IMR-90 (cell line): ENCODE data around the gene RSBN1L. TPM values are rescaled to one million over a fixed set of nuclear protein-coding genes. Genes with fewer than 3 reads are reported as not detected.
"Not testable (repeated sequence)": the region's sequence is repeated elsewhere in the genome, so short reads cannot be mapped to it uniquely, and the experiment has no call there.

ENCODE experiments used
- ATAC-seq: fragments of 200-7000 bp; cut with Tn5 transposase; 2 replicates; pipeline ENCODE4 v1.9.1; 2020; ENCODE audit warnings: low read depth, mild to moderate bottlenecking, moderate library complexity
- BruUV-seq: library from RNA; stranded (reverse); fragments of 400-500 nt; replicated peaks from 2 replicates; lab custom pipeline; 2021; lab: Mats Ljungman, UMichigan
- CTCF ChIA-PET: fragments of 300-600 bp; formaldehyde crosslinking; extraction: SDS; loops from one replicate; lab custom pipeline; 2021; ENCODE audit warnings: antibody characterized with exemption; lab: Yijun Ruan, JAX
- POLR2A ChIA-PET: fragments of 300-600 bp; sonication (Branson Sonifier 250); formaldehyde crosslinking; loops from one replicate; lab custom pipeline; 2022; ENCODE audit warnings: antibody characterized with exemption; ENCODE audit not compliant: unreplicated experiment; lab: Charles Lee
- DNase-seq: peaks from one replicate; pipeline ENCODE4 v3.0.0; 2013
- H2AFZ ChIP-seq: replicated peaks from 2 replicates; pipeline ENCODE3; 2013; ENCODE audit warnings: low read length, mild to moderate bottlenecking; ENCODE audit not compliant: poor library complexity
- H2AK5ac ChIP-seq: 2 replicates; pipeline ENCODE4 v1.6.1; 2013; ENCODE audit warnings: low read depth, low read length, inconsistent platforms
- H2AK9ac ChIP-seq: replicated peaks from 2 replicates; pipeline ENCODE3; 2013; ENCODE audit warnings: mild to moderate bottlenecking, low read depth, low read length, moderate library complexity; ENCODE audit not compliant: poor library complexity
- H2BK120ac ChIP-seq: 2 replicates; pipeline ENCODE4 v1.6.1; 2013; ENCODE audit warnings: low read depth, low read length, inconsistent platforms
- H2BK15ac ChIP-seq: 3 replicates; pipeline ENCODE4 v1.6.1; 2013; ENCODE audit warnings: low read depth, low read length, inconsistent platforms
- H2BK20ac ChIP-seq: 2 replicates; pipeline ENCODE4 v1.6.1; 2013; ENCODE audit warnings: low read depth, mild to moderate bottlenecking, inconsistent platforms, low read length, moderate library complexity
- H2BK5ac ChIP-seq: 2 replicates; pipeline ENCODE4 v1.6.1; 2013; ENCODE audit warnings: mild to moderate bottlenecking, low read depth, low read length, inconsistent platforms; ENCODE audit not compliant: poor library complexity, severe bottlenecking
- H3K14ac ChIP-seq: replicated peaks from 2 replicates; pipeline ENCODE4 v1.6.1; 2013; ENCODE audit warnings: low read depth, low read length, inconsistent platforms
- H3K18ac ChIP-seq: 2 replicates; pipeline ENCODE4 v1.6.1; 2013; ENCODE audit warnings: low read depth, low read length, control low read depth
- H3K23ac ChIP-seq: 2 replicates; pipeline ENCODE4 v1.6.1; 2013; ENCODE audit warnings: low read depth, low read length, inconsistent platforms
- H3K27ac ChIP-seq: 2 replicates; pipeline ENCODE4 v1.5.1; 2013; ENCODE audit warnings: mild to moderate bottlenecking, control low read depth, low read length; ENCODE audit not compliant: insufficient read depth
- H3K27me3 ChIP-seq: 2 replicates; pipeline ENCODE4 v1.6.1; 2013; ENCODE audit warnings: low read length; ENCODE audit not compliant: control insufficient read depth, insufficient read depth
- H3K36me3 ChIP-seq: 2 replicates; pipeline ENCODE4 v1.6.1; 2013; ENCODE audit warnings: low read length, mixed read lengths; ENCODE audit not compliant: control insufficient read depth, insufficient read depth
- H3K4ac ChIP-seq: 2 replicates; pipeline ENCODE4 v1.6.1; 2013; ENCODE audit warnings: low read depth, low read length, inconsistent platforms
- H3K4me1 ChIP-seq: 2 replicates; pipeline ENCODE4 v1.6.1; 2013; ENCODE audit warnings: low read length, mixed read lengths; ENCODE audit not compliant: control insufficient read depth, insufficient read depth
- H3K4me2 ChIP-seq: 2 replicates; pipeline ENCODE4 v1.6.1; 2013; ENCODE audit warnings: low read depth, mild to moderate bottlenecking, control low read depth, low read length, moderate library complexity
- H3K4me3 ChIP-seq: 2 replicates; pipeline ENCODE4 v1.5.1; 2013; ENCODE audit warnings: low read depth, mild to moderate bottlenecking, control low read depth, low read length, moderate library complexity; ENCODE audit not compliant: insufficient read depth
- H3K56ac ChIP-seq: 2 replicates; pipeline ENCODE4 v1.6.1; 2013; ENCODE audit warnings: low read length, inconsistent platforms; ENCODE audit not compliant: insufficient read depth; ENCODE audit errors: extremely low read depth
- H3K79me1 ChIP-seq, 2 experiments: 2 replicates each; pipeline ENCODE4 v1.6.1; 2013; ENCODE audit warnings: low read length in 2 of 2, inconsistent platforms in 1 of 2, low read depth in 1 of 2
- H3K9ac ChIP-seq: 2 replicates; pipeline ENCODE4 v1.6.1; 2013; ENCODE audit warnings: low read depth, low read length, control low read depth
- H3K9me1 ChIP-seq: 2 replicates; pipeline ENCODE4 v1.6.1; 2013; ENCODE audit warnings: low read length, inconsistent platforms; ENCODE audit not compliant: insufficient read depth
- H3K9me3 ChIP-seq: 2 replicates; pipeline ENCODE4 v1.6.1; 2013; ENCODE audit warnings: low read length; ENCODE audit not compliant: control insufficient read depth, insufficient read depth
- H4K20me1 ChIP-seq: 2 replicates; pipeline ENCODE4 v1.6.1; 2013; ENCODE audit warnings: low read length, inconsistent platforms; ENCODE audit not compliant: insufficient read depth
- H4K5ac ChIP-seq: 2 replicates; pipeline ENCODE4 v1.6.1; 2013; ENCODE audit warnings: mild to moderate bottlenecking, low read depth, low read length, control low read depth
- H4K8ac ChIP-seq, 2 experiments: 2 replicates each; pipeline ENCODE4 v1.6.1; 2013; ENCODE audit warnings: low read depth in 2 of 2, low read length in 2 of 2, control low read depth in 1 of 2, inconsistent platforms in 1 of 2
- H4K91ac ChIP-seq: 2 replicates; pipeline ENCODE4 v1.6.1; 2013; ENCODE audit warnings: low read depth, low read length, inconsistent platforms; ENCODE audit not compliant: insufficient read depth
- CEBPB ChIP-seq: IDR thresholded peaks from 2 replicates; pipeline ENCODE4 v1.6.1; 2012; ENCODE audit warnings: low read depth, low read length, improper control_type of control experiment
- POLR2A ChIP-seq: IDR thresholded peaks from 2 replicates; pipeline ENCODE4 v1.6.1; 2012; ENCODE audit warnings: mild to moderate bottlenecking, low read depth, low read length
- RAD21 ChIP-seq: IDR thresholded peaks from 2 replicates; pipeline ENCODE4 v1.6.1; 2012; ENCODE audit warnings: low read length, improper control_type of control experiment
- RCOR1 ChIP-seq: IDR thresholded peaks from 2 replicates; pipeline ENCODE4 v1.6.1; 2012; ENCODE audit warnings: mild to moderate bottlenecking, low read length, improper control_type of control experiment; ENCODE audit not compliant: insufficient replicate concordance
- WGBS, 2 experiments: methylation state at CpG; one replicate each; pipeline versions ENCODE4 v1.1.5 to v1.1.7; 2013; ENCODE audit warnings: missing lambda C conversion rate in 2 of 2; ENCODE audit not compliant: insufficient read length in 1 of 2; ENCODE audit errors: extremely low coverage in 2 of 2; 5-methylcytosine and 5-hydroxymethylcytosine counted together
- dilution Hi-C: fragments of 300-500 bp; cut with HindIII; formaldehyde crosslinking; loops from one replicate; pipeline ENCODE4 v1.14.3; 2018; ENCODE audit warnings: low sequenced_read_pairs; ENCODE audit not compliant: unreplicated experiment
- in situ Hi-C: fragments of 300-500 bp; cut with MboI; formaldehyde crosslinking; loops from 3 replicates; pipeline ENCODE4 v1.14.3; 2019; ENCODE audit warnings: low sequenced_read_pairs, inconsistent platforms, mixed read lengths
- intact Hi-C: fragments of 100-400 bp; cut with micrococcal nuclease; formaldehyde crosslinking; loops from 2 replicates; pipeline ENCODE4 v1.10.0; 2022
- polyA plus RNA-seq, 3 experiments: library from polyadenylated mRNA; depleted of rRNA; stranded (reverse); fragments of >200 nt; gene quantifications; 2 replicates each; pipeline ENCODE4 v1.2.3, GENCODE V29; 2012; ENCODE audit warnings: low replicate concordance in 1 of 3
- total RNA-seq: library from RNA; depleted of rRNA; stranded (reverse); fragments of >200 nt; gene quantifications from 2 replicates; pipeline ENCODE4 v1.2.3, GENCODE V29; 2012

The RSBN1L gene
- total and polyA plus RNA-seq, 2 of the 4 experiments (the other 2 are of a cell fraction): 7.8 to 14.7 TPM

GRCh38 chr7:77702968-77703472 is 6.8 kb downstream of the RSBN1L start:
- Histone ChIP-seq H3K79me1 (peaks cover 12 to 49% of the 10 kb centered on the region in 2 experiments), H3K27me3 (no peaks in the 10 kb centered on the region), H3K18ac (no peak overlapping the region), H3K9me3 (no peaks in the 10 kb centered on the region), H4K5ac (no peak overlapping the region), H3K14ac (no peak overlapping the region), H4K20me1 (peaks cover 30% of the 10 kb centered on the region; the same call in 1 of the 2 replicates), H3K9me1 (0 out of 2 replicates have a peak, but pooled peaks cover 4% of the 10 kb centered on the region), H3K56ac (no peak overlapping the region), H2AK9ac (no peak overlapping the region), H4K8ac (no peak overlapping the region), H2BK20ac (no peak overlapping the region), H3K36me3 (no peaks in the 10 kb centered on the region), H2BK15ac (no peak overlapping the region), H3K4ac (0 out of 2 replicates have a peak overlapping the region, but pooled peaks have one; percentile 1), H2BK120ac (no peak overlapping the region), H3K4me1 (peaks cover 1% of the 10 kb centered on the region; the same call in 1 of the 2 replicates), H4K91ac (no peak overlapping the region), H2BK5ac (no peak overlapping the region), H3K4me2 (no peak overlapping the region), H2AFZ (no peak overlapping the region), H3K27ac (no peak overlapping the region), H3K9ac (no peak overlapping the region), H2AK5ac (no peak overlapping the region), H3K23ac (peak overlapping the region; percentile 45; the same call in 1 of the 2 replicates), H3K4me3 (no peak overlapping the region)
- CTCF ChIA-PET: interaction anchor here (1.0 kb wide), 1 partner anchor 20 kb away, joined by 3 read pairs; no protein-coding TSS in a partner anchor
- no CpG with 5 or more reads among the region's 3 CpGs for WGBS, 2 experiments
- in situ Hi-C loops (no loop called here), intact Hi-C loops (no loop called here), dilution Hi-C loops (no loop called here)
- DNase-seq (no peak), ATAC-seq (no peak)
- TF ChIP-seq CEBPB (no peak), RAD21 (no peak), RCOR1 (no peak), POLR2A (no peak)
- BruUV-seq: no TSS peak
- POLR2A ChIA-PET: no interaction called here

- ATAC-seq, H3K23ac ChIP-seq, H2BK5ac ChIP-seq, H3K14ac ChIP-seq, H3K4ac ChIP-seq, H4K5ac ChIP-seq, dilution Hi-C loops, in situ Hi-C loops, H3K18ac ChIP-seq, H3K27ac ChIP-seq, H4K8ac ChIP-seq, intact Hi-C loops, H3K4me2 ChIP-seq, H4K91ac ChIP-seq, H3K9me3 ChIP-seq, H3K4me1 ChIP-seq, H3K9me1 ChIP-seq, H3K36me3 ChIP-seq, H3K27me3 ChIP-seq, H2BK15ac ChIP-seq, H2AFZ ChIP-seq, BruUV-seq, H3K4me3 ChIP-seq, H3K56ac ChIP-seq, H2AK5ac ChIP-seq, DNase-seq, H3K9ac ChIP-seq, H2BK20ac ChIP-seq, POLR2A ChIA-PET, H2BK120ac ChIP-seq, H2AK9ac ChIP-seq: not testable (repeated sequence)
- H4K20me1 ChIP-seq: peaks cover 27% of the 10 kb centered on the region; the same call in 1 of the 2 replicates
- CTCF ChIA-PET: interaction anchor here (1.0 kb wide), 1 partner anchor 19 kb away, joined by 3 read pairs; no protein-coding TSS in a partner anchor
- peaks cover 14 to 55% of the 10 kb centered on the region in 2 experiments for H3K79me1 ChIP-seq
- WGBS, 2 experiments: no CpG with 5 or more reads among the region's 9 CpGs
Observed at GRCh38 chr7:77703669-77704068, 7.4 kb downstream of the RSBN1L start.
